RPMI7951 (cell line): ENCODE results near the gene GM2A. TPM values are rescaled to one million over a fixed set of nuclear protein-coding genes. Genes with fewer than 3 reads are reported as not detected.

Experiments
- total RNA-seq: library from RNA; depleted of rRNA; stranded (reverse); fragments of >200 nt; shearing (Covaris generic); gene quantifications from 2 replicates; pipeline ENCODE4 v1.2.3, GENCODE V29; 2014; rRNA removed

The GM2A gene
- total RNA-seq, 1 experiment from 2014 or later = 13.3 TPM

Other genes with a start within 250 kb of the GM2A start
- 3.1 and 4.4 TPM in 2 replicates for gene GPX3, start 232.6 kb upstream of the GM2A start, total RNA-seq
- gene TNIP1, start 172.2 kb upstream of the GM2A start, total RNA-seq = 96.2 and 106 TPM in 2 replicates
- gene ANXA6, start 95.4 kb upstream of the GM2A start, total RNA-seq = 273 and 335 TPM in 2 replicates
- gene CCDC69, start 29.1 kb upstream of the GM2A start, total RNA-seq = 0.78 and 1.3 TPM in 2 replicates
- gene SLC36A3, start 50.6 kb downstream of the GM2A start, total RNA-seq = not detected in 2 replicates
- not detected in 2 replicates for gene SLC36A2, start 94.4 kb downstream of the GM2A start, total RNA-seq
- gene SLC36A1, start 194.4 kb downstream of the GM2A start, total RNA-seq = 2.4 and 2.5 TPM in 2 replicates